Muscle layer of duodenum (tissue), 2 donors: ENCODE data around the gene KIF1A.

Experiments
- H3K27ac ChIP-seq: one replicate; pipeline ENCODE4 v1.7.0; 2013; ENCODE audit warnings: mild to moderate bottlenecking, low read length
- H3K27me3 ChIP-seq: one replicate; pipeline ENCODE4 v1.7.0; 2013; ENCODE audit warnings: low read depth, mild to moderate bottlenecking, control low read depth, low read length
- H3K36me3 ChIP-seq, 2 donors: one replicate each; pipeline ENCODE4 v1.7.0; 2013; ENCODE audit warnings: low read length in 2 of 2, control low read depth in 1 of 2, mild to moderate bottlenecking in 1 of 2; ENCODE audit not compliant: insufficient read depth in 2 of 2, control insufficient read depth in 1 of 2
- H3K4me1 ChIP-seq, 2 donors: one replicate each; pipeline ENCODE4 v1.7.0; 2013; ENCODE audit warnings: low read length in 2 of 2, mild to moderate bottlenecking in 2 of 2, control low read depth in 1 of 2, moderate library complexity in 1 of 2; ENCODE audit not compliant: insufficient read depth in 2 of 2, control insufficient read depth in 1 of 2
- H3K4me3 ChIP-seq, 2 donors: one replicate each; pipeline ENCODE4 v1.7.0; 2013; ENCODE audit warnings: low read length in 2 of 2, low read depth in 1 of 2, mild to moderate bottlenecking in 1 of 2
- H3K9me3 ChIP-seq, 2 donors: one replicate each; pipeline ENCODE4 v1.7.0; 2013; ENCODE audit warnings: low read length in 2 of 2, control low read depth in 1 of 2, mild to moderate bottlenecking in 1 of 2; ENCODE audit not compliant: control insufficient read depth in 1 of 2
- donor health status: healthy.

Gene KIF1A

DNA sequence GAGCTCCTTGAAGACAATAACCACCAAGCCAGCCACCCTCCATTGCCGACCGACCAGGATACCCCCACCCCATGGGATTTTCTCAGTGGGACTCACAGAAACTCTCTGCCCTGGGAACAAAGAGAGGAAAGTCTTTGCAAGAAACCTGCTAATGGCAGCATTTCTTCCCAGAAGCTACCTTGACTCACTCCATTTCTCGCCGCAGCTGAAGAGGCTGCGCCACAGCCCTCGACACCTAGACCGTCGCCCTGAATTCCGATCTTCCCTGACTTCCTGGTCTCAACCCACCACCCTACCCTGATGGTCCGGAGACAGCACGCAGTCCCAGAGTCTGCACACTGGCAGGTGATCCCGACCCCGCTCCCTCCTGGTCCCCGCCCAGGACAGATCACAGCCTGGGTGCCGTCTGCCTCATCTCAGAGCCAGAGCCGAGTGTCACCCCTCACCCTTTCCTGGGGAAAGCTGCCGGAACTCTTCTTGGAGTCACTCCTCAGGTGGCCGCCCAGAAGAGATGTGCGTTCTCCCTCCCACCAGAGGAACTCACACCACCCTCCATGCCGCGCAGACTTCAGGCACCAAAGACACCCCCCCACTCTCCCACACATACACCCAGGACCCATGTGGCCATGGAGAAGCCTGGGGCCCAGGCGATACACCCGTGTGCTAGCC lies 103.8 kb downstream of the KIF1A start:
- no peaks in the 10 kb centered on the region for H3K36me3 ChIP-seq
- no peaks in the 10 kb centered on the region for H3K9me3 ChIP-seq
- H3K27me3 ChIP-seq, result no peaks in the 10 kb centered on the region
- H3K27ac ChIP-seq, result no peak overlapping the region
- no peak overlapping the region for H3K4me3 ChIP-seq
- no peaks in the 10 kb centered on the region for H3K4me1 ChIP-seq

DNA sequence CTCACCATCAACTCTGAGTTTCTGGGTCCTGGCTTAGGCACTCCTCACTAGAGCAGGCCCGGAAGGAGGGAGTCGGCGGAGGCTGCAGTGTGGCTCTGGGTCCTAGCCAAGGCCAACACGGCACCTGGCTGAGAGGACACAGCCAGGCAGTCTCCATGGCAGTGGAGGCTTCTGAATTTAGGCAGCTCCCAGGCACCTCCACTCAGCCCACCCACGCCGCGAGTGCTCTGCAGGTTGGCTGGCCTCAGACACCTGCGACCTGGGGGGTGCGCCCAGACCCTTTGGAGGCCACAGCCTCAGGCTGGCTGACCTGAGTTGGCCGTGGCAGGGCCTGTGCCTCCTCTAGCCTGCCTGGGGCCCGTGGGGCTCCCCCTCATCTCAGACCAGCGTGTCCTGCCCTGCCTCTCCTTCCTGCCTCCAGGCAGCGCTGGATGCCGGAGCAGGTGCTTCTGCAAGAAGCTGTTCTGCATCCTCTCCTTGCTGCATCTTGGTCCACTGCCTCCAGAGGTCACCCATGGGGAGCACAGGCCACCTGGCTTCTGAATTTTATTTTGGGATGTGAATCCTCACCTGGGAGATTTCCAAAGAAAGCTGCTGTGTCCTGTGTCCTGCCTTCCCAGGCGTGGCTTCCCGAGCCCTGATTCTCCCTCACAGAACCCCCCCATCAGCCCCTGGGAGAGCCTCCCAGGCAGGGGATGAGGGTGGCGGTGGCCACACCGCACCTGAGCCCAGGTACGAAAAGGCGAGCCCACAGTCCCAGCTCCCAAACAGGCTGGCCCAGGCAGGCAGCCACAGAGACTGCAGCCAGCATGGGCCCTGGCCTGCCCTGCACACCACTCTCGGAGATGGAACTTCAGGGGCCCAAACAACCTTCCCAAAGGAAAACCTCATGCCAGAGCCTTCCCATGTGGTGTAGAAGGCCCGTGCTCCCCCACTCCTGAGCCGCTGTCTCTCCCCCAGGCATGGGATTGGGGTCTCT lies 105.0 kb downstream of the KIF1A start:
- no peak overlapping the region for H3K4me3 ChIP-seq
- H3K27ac ChIP-seq, result no peak overlapping the region
- H3K4me1 ChIP-seq, result no peaks in the 10 kb centered on the region
- H3K36me3 ChIP-seq, result no peaks in the 10 kb centered on the region
- no peaks in the 10 kb centered on the region for H3K27me3 ChIP-seq
- H3K9me3 ChIP-seq, result no peaks in the 10 kb centered on the region

DNA sequence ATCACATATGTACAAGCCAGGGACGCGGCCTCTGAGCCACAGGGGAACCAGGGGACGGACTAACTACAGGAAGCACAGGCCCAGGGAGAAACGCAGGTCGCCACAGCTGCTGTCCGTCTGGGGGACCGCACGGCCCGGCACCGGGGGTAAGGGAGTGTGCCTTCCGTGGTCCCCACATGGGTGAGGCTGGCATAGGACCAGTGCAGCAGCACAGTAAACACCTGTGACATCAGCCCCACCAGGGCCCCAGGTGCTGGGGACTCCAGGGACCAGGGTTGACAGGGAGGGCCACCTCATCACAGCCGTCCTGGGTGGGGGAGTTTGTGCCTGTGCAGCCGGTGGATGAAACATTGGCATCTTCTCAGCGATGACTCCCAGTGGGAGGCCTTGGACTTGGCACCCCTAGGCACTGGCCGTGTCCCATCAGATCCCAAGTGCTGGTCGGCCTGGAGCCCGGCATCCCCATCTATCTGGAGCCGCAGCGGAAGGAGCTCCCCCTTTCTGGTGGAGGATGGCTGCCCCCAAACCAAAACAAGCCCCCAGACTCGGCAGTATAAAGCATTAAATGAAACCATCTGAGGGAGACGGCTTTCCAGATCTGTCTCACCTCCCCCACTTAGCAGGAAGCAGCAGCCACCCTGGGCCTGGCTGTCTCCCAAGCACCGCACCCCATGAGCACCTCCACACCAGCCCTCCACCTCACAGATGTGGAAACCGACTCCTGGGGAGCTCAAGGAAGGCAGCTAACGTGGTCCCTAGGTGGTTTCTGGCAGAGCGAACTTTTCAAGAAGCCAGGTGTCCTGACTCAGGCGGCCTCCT lies 105.9 kb downstream of the KIF1A start:
- Histone ChIP-seq H3K4me1 (no peaks in the 10 kb centered on the region), H3K27ac (no peak overlapping the region), H3K9me3 (no peaks in the 10 kb centered on the region), H3K27me3 (no peaks in the 10 kb centered on the region), H3K36me3 (no peaks in the 10 kb centered on the region), H3K4me3 (no peak overlapping the region)

DNA sequence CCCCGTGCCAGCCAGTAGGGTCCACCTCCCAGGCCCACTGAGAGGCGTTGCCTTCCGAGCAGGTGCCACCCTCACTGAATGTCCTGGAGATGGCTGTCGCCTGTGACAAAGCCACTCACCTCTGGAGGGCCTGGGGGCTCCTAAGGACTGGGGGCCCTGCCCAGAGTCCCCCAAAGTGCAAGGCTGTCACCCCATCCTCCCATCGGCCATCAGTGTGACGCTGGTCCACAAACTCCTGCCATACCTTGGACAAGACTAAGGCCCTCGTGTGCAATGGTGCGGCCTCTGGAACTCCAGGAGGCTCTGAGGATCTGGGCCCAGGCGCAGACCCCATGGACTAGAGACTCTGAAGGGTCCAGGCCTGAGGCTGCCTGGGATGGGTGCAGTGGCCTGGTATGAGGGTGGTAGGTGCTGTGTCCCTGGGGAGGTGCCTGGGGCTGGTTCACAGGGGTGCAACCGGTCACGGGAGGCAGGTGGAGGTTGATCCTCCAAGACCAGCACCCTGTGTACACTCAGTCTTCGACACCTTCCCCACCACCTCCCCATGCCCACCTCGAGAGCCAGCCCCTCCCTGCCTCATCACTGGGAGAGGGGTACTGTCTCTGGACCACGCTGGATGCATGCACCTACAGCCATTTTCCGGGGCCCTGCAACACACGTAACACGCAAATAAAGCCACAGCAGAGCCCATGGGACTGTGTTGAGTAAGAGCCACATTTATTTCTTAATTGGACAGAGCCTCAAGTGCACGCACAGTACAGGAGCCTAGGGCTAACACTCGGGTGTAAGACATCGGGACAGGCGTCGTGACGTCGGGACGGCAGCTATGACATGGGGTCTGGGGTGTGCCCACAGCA lies 106.7 kb downstream of the KIF1A start:
- no peaks in the 10 kb centered on the region for H3K27me3 ChIP-seq
- no peaks in the 10 kb centered on the region for H3K4me1 ChIP-seq
- no peaks in the 10 kb centered on the region for H3K36me3 ChIP-seq

DNA sequence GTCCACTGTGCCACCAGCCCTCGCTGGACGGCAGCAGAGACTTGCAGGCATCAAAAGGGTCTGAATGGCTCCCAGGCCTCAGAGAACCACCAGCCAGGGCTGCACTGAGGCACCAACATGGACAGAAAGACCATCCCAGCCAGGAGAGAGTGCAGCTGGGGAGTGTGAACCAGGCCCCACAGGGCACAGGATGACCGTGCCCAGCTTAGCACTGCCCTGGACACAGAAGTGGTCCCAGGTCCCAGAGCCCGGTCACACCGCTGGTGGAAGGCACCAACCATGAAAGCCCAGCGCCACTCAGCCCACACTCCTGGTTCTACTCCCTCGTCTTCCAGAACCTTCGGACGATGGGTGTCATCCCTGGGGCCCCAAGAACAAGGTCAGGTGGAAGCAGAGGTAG lies 107.9 kb downstream of the KIF1A start:
- H3K4me1 ChIP-seq, result no peaks in the 10 kb centered on the region
- no peaks in the 10 kb centered on the region for H3K36me3 ChIP-seq
- no peak overlapping the region for H3K27ac ChIP-seq
- H3K27me3 ChIP-seq, result no peaks in the 10 kb centered on the region
- H3K4me3 ChIP-seq, result no peak overlapping the region
- H3K9me3 ChIP-seq, result no peaks in the 10 kb centered on the region

More for the DNA sequence above, 106.7 kb downstream of the KIF1A start:
- Histone ChIP-seq H3K27ac (no peak overlapping the region), H3K9me3 (no peaks in the 10 kb centered on the region), H3K4me3 (no peak overlapping the region)

DNA sequence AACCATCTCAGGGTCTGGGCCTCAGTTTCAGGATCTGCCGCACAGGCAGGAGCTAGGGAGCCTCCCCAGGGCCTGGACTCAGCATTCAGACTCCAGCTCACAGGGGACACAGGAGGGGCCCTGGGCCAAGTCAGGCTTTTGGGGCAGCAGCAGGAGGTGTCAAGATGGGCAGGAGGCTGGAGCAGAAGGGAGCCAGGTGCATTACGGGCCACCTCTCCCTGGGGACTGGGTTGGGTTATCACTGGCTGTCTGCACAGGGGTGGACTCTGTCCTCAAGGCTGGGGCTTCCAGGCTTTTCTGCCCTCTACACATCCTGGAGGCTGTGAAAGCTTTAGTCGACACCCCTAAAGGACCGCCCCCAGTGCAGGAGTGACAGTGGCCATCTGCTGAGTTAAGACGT lies 108.3 kb downstream of the KIF1A start:
- no peaks in the 10 kb centered on the region for H3K4me1 ChIP-seq
- H3K36me3 ChIP-seq, result no peaks in the 10 kb centered on the region
- no peak overlapping the region for H3K4me3 ChIP-seq
- no peaks in the 10 kb centered on the region for H3K27me3 ChIP-seq
- H3K27ac ChIP-seq, result no peak overlapping the region
- H3K9me3 ChIP-seq, result no peaks in the 10 kb centered on the region

DNA sequence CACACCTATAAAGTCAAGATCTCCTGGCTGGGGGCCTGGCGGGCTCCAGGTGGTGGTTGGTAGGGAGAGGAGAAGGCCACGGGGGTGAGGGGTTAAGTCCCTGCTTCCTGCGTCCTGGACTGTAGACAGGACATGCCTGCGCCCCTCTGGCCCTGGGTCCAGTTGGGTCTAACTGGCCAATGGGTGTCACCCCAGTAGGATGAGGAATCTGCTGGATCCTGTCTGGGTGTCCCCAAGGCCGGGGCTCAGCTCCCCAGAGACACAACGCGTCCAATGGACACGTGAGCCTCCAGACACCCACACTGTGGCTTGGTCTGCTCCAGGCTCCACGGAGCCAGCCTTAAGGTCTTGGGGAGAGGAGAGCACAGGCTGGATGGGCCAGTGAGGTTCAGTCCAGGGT lies 108.7 kb downstream of the KIF1A start:
- Histone ChIP-seq H3K27me3 (no peaks in the 10 kb centered on the region), H3K36me3 (no peaks in the 10 kb centered on the region), H3K4me1 (no peaks in the 10 kb centered on the region), H3K27ac (no peak overlapping the region), H3K4me3 (no peak overlapping the region), H3K9me3 (no peaks in the 10 kb centered on the region)

DNA sequence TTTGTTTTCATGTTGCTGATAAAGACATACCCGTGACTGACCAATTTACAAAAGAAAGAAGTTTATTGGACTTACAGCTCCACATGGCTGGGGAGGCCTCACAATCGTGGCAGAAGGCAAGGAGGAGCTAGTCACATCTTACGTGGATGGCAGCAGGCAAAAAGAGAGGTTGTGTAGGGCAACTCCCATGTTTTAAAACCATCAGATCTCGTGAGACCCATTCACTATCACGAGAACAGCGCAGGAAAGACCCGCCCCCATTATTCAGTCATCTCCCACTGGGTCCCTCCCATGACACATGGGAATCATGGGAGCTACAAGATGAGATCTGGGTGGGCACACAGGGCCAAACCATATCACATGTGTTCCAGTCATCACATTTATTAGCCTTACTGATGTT lies 111.6 kb downstream of the KIF1A start:
- H3K4me1 ChIP-seq, result no peaks in the 10 kb centered on the region
- H3K27ac ChIP-seq, result no peak overlapping the region
- H3K4me3 ChIP-seq, result no peak overlapping the region
- no peaks in the 10 kb centered on the region for H3K36me3 ChIP-seq
- H3K9me3 ChIP-seq, result no peaks in the 10 kb centered on the region
- H3K27me3 ChIP-seq, result no peaks in the 10 kb centered on the region

DNA sequence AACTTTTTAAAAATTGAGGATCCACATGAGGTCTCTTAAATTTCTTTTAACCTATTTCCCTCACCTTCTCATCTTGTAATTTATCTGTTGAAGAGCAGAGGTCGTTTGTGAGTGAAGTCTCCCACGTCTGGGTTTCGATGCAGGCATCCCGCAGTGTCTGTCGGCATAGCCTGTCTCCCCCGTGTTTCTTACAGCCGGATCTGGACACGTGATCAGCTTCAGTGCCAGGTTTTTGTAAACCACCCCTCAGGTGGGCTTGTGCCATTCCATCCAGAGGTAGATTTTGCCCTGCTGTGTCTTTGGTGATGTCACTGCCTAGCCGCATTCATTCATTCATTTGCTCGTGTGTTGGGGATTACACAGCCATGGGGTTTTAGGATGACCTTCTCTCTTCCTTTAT lies 112.2 kb downstream of the KIF1A start:
- no peak overlapping the region for H3K27ac ChIP-seq
- H3K27me3 ChIP-seq, result peaks cover 3% of the 10 kb centered on the region
- no peaks in the 10 kb centered on the region for H3K36me3 ChIP-seq
- H3K9me3 ChIP-seq, result no peaks in the 10 kb centered on the region
- no peak overlapping the region for H3K4me3 ChIP-seq
- no peaks in the 10 kb centered on the region for H3K4me1 ChIP-seq

DNA sequence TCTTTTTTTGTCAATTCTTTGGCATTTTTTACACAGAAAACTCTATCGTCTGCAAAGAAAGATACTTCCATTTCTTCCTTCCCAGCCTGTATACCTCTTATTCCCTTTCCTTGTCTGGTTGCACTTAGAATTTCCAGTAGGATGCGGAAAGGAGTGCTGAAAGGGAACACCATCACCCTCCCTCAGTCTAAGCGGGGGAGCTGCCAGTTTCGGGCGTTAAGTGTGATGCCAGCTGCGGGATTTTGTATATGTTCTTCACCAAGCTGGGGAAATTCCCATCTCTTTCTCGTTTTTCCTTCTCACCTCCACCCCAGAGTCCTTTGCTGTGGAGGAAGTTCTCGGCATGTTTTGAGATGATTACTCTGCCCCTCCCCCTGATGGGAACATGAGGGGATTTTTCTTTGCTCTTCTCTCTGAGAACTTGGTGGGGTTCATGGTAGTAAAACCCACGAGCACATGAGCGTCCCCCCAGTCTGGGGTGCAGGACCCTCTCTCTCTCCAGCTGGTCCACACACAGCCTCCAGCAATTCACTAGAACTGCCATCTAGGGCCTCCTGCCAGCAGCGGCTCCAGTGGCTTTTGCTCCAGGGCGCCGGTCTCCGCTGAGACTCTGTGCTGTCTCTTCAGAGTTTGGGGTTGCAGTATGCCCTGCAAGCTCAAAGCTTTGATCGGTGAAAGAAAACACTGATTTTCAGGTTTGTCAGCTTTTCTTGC lies 112.8 kb downstream of the KIF1A start:
- H3K9me3 ChIP-seq, result no peaks in the 10 kb centered on the region
- H3K27me3 ChIP-seq, result peaks cover 3% of the 10 kb centered on the region
- no peak overlapping the region for H3K27ac ChIP-seq
- H3K4me3 ChIP-seq, result no peak overlapping the region
- no peaks in the 10 kb centered on the region for H3K4me1 ChIP-seq
- no peaks in the 10 kb centered on the region for H3K36me3 ChIP-seq
